Measurements from ENCODE around the gene CFAP74.

CFAP74 gene

DNA sequence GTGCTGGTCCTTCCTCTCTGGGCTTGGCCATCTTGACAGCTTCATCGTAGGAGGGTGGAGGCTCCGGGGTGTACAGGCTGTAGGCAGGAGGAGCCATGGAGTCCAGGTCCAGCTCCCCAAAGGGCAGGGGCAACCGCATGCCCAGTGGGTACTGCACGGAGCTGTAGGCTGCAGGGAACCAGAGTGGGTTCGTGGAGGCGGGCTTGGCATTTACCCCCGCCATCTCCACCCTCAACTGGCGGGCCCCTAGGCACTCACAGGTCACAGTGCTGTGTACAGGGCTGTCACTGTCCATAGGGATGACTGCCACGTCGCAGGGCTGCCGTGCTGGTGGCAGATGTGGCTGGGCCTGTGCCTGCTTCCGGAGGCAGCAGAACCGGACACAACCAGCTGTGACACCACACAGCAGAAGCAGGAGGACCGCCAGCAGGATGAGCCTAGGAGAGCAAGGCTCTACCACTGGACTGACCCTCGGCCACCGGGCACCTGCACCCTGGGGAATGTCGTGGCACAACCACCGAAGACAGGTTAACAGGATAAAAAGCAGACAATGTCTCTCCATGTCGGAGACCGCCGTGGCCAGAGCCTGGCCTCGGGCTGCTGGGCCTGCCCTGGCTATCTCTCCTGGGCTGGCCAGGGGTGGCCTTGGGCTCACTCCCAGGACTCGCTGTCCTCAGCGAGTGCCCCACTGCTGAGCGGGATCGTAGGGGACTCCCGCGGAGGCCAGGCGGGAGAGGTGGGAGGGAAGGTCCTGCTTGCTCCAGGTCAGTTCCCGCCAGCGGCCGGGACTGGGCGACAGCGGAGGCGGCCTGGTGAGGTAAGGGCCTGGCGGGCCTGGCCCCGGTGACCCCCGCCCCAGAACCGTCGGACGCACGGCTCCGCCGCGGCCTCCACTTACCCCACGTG is 85.3 kb downstream of the CFAP74 start:
- DNase-seq (ENCODE audit: low read depth in 2 of 2), result no peak

DNA sequence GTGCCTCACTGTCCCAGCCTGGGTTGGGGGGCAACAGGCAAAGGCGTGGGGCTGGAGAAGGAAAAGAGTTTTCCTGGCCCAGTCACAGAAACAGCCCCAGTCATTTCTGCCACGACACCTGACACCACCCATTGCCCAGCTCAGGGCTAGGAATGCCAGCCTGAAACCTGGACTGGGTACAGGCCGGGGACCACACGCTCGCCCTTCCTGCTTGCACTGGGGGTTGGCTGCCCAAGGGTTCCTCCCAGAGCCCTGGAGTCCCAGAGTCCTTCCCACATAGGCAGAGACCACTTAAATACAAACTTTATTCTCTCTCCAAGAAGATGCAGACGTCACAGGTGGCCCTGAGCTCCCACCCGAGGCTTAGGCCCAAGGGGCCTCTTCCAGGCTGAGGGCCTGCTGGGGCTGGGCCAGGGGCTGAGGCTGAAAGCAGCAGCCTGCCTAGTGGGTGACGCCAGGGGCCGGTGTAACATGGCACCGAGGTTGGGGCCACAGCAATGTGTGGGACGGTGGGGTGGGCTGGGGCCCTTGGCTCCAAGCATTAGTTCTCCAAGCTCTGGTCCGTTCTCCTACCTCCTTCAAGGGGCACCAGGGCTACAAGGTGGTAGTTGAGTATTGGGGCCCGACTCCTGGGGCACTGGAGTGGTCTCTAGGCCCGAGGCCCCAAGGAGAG is 86.1 kb downstream of the CFAP74 start:
- DNase-seq (ENCODE audit: low read depth in 2 of 2), result no peak

DNA sequence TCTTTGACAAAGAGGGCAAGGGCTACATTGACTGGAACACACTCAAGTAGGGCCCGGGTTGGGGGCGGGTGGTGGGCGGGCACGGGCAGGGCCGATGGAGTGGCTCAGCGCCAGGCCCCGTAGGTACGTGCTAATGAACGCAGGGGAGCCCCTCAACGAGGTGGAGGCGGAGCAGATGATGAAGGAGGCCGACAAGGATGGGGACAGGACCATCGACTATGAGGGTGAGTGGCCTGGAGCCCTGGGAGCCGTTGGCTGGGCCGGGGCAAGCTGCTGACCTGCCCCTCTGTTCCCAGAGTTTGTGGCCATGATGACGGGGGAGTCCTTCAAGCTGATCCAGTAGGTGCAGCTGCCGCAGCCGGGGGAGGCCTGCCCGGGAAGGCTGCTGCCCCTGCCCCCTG is 86.7 kb downstream of the CFAP74 start:
- DNase-seq (ENCODE audit: low read depth in 2 of 2), result no peak

DNA sequence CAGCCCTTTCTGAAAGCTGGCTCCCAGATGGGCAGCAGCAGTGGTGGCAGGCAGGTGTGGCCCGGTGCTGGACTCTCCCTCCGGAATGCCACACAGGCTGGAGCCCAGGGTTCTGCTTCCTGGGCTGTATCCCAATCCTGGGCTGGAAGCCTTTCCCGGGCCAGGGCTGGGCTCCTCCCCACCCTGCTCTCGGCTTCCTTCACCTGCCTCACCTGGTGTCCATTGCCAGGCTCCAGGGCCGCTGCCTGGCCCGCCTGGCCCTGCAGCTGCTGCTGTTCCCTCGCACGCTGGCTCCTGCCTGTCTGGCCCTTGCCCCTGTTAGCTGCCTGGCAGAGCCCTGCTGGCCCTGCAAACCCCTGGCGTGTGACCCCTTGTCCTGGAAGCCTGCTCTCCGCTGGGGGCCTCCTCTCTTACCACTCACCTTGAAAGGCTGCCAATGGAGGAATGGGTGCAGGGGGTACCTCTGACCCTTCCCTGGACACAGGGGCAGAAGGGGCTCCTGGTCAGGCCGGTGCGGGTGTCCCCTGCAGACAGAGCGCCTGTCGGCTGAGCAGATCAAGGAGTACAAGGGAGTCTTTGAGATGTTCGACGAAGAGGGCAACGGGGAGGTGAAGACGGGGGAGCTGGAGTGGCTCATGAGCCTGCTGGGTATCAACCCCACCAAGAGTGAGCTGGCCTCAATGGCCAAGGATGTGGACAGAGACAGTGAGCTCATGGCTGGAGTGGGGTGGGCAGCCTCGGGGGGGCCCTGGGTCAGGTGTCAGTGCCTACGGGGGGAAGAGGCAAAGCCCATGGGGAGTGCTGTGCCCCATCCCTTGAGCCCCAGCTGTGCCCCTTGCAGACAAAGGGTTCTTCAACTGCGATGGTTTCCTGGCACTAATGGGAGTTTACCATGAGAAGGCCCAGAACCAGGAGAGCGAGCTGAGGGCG is 87.4 kb downstream of the CFAP74 start:
- no peak for DNase-seq (ENCODE audit: low read depth in 2 of 2)

DNA sequence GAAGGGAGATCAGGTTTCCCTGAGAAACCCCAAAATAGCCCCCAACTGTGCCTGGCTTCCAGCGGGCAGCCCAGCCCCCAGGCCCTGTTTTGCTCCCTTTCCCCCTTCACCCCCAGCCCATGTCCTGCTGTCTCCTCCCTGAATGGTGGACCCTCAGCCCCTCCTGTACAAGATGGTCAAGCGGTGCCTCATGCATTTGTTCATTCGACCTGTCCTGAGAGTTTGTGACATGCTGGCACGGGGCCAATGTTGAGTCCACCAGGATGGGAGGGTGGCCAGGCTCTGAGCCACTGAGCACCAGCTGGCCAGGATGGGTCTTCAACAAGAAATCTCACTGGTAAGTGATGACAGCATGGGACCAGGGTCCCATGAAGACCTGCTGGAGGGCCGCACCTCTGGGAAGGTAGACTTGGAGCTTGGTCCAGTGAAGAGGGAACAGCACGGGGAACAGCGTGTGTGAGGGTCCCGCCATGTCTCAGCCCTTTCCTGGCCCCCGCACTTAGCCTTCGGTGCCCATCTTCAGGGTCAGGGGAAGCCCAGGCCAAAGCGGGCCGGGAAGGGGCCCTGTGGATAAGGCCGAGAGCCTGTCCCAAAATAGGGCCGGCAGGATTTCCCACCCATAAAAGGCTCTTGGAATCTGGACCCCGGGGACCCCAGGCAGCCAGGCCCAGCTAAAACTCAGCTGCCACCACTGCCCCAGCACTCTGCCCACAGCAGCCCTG is 88.5 kb downstream of the CFAP74 start, which contains the start of gene CALML6:
Gene CALML6 (plus strand): TSS at position 290 of the 722 bp plus-strand sequence. CDS start 21 bp downstream, at position 311.
- DNase-seq (ENCODE audit: low read depth in 2 of 2), result no peak

DNA sequence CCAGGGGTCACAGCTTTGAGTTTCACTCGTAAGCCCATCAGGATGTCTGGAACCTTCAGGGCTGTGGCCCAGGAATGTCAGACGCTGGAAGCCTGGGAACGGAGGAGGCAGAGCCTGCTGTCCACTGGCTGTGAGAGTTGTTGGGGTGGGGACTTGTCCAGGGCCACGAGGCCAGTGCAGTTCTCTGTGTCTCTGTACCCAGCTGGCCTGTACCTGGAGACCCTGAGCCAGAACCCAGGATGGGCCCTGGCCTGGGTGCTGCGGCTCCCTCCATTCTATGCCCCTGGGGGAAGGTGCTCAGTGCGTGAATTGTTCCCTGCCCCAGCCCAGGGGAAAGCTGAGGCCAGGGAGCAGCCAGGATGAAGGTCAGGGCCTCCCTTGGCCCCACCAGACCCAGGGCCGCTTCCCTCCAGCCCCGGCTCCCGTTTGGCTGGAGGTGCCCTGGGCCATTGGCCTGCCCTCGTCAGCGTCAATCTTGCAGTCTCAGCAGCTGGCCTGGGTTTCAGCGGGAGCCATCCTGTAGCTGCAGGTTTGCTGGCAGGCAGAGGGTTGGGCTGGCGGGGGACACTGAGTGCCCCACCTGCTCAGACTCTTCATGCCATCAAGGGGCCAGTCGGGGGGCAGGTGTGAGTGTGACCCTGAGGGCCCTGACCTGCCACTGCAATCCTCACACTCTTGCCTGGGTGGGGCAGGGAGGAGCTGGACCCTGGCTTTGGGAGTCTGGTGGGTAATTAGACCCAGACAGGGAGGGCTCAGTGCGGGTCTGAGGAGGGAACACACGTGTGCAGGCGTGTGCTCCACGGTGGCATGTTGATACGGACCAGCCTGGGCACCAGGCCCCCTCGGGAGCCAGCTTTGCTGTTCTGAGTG is 89.2 kb downstream of the CFAP74 start:
- no peak for DNase-seq (ENCODE audit: low read depth in 2 of 2)

DNA sequence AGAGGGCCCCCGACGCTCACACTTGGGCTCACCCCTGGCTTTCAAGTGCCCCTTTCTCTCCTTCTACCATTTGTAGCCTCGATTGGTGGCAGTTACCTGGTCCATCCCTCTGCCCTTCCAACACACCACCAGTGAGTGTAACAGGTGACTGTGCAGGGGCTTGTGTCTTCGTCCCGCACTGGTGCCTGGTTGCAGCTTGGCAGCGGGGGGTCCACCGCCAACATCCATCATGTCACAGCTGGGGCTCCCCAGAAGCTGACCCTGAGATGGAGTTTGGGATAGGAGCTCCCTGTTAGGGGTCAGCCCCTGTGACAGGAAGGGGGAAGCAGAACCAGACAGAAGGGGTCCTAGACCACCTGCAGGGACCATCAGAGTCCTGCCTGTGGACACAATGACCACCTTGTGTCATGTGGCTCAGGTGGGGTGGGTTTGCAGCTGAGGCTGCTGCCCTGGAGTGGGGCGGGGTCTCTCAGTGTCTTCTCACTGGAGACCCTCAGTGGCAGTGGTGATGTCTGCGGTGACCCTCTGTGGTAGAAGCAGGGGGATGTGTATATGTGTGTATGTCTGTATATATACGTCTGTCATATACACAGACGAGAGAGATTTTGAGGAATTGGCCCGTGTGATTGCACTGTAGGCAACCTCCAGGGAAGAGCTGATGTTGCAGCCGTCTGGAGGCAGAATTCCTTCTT is 92.1 kb downstream of the CFAP74 start:
- DNase-seq (ENCODE audit: low read depth in 2 of 2), result no peak

DNA sequence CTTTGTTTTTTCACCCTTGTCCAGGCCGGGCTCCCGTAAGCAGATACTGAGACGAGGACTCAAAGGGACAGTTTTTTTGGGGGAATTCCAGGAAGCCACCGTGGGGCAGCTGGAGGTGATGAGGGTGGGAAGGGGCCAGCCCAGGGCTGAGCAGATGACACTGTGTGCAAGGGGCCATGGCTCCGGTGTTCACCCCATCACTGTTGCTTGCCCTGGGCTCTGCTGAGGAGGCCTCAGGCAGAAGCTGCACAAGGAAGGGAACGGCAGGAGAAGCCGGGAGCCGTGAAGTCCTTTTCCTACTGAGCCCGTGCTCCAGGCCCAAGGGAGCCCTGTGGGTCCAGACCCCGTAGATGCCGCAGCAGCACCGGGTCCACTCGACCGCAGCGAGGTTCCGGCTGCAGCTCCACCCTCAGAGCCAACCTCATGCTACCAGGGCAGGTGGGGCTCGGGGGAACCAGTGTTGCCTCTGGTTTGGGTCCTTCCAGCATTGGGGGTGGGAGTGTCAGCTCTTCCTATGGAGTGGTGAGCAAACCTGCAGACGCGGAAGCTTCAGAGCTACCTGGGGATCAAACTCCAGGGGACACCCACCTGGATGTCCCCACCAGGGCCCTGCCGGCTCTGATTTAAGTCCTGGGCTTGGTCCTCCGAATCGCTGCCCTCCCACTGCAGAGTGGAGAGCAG is 92.8 kb downstream of the CFAP74 start:
- DNase-seq (ENCODE audit: low read depth in 2 of 2), result no peak

DNA sequence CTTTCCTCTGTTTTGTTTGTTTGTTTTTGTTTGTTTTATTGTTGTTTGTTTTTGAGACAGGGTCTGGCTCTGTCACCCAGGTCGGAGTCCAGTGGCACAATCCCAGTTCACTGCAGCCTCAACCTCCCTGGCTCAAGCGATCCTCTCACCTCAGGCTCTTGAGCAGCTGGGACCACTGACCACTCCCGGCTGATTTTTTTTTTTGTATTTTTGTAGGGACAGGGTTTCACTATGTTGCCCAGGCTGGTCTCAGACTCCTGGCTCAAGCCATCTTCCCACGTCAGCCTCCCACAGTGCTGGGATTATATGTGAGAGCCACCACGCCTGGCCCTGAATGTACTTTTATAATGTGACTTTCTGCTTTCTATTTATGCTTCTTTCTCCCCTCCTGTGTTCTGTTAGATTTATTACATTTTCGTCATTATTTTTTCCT is 93.5 kb downstream of the CFAP74 start:
- no peak for DNase-seq (ENCODE audit: low read depth in 2 of 2)

DNA sequence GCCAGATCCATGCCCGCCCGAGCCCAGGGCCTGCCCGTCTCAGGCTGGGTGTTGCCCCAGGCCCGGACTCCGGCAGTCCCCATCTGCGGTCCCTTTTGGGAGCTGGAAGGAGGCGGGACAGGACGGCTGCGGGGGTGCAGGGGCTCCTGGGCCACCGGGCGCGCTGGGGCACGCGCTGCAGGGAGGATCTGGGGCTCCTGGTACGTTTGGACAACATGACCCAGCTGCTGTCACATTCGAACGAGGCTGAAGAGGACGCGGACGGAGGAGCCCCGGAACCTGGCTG is 95.1 kb downstream of the CFAP74 start:
- DNase-seq (ENCODE audit: low read depth in 2 of 2), result no peak

DNA sequence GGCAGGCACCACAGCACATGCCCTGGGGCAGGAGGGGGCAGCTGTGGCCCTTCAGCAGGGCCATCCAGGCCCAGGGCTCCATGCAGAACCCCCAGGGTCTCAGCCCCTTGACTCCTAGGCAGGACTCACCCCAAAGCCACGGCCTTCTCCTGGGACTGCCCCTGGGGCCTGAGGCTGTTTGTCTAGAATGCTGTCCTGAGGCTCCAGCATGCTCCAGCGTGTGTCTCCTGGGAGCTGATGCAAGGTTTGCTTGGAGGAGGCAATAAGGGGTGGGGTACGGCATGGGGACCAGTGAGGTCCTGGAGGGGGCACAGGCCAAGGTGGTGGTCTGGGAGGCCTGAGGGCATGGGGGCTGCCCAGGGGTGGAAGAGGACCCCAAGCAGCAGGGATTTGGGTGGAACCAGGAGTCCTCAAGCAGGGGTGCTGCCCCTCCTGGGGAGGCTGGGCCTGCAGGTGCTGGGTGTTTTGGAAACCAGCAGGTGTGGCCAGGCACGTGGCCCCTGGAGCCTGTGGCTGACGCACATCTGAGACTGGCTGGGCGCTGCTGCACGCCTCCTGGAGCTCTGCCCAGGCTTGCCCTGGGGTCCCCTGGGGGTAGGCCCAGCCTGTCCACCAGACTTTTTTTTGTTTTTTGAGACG is 96.4 kb downstream of the CFAP74 start:
- DNase-seq (ENCODE audit: low read depth in 2 of 2), result no peak

DNA sequence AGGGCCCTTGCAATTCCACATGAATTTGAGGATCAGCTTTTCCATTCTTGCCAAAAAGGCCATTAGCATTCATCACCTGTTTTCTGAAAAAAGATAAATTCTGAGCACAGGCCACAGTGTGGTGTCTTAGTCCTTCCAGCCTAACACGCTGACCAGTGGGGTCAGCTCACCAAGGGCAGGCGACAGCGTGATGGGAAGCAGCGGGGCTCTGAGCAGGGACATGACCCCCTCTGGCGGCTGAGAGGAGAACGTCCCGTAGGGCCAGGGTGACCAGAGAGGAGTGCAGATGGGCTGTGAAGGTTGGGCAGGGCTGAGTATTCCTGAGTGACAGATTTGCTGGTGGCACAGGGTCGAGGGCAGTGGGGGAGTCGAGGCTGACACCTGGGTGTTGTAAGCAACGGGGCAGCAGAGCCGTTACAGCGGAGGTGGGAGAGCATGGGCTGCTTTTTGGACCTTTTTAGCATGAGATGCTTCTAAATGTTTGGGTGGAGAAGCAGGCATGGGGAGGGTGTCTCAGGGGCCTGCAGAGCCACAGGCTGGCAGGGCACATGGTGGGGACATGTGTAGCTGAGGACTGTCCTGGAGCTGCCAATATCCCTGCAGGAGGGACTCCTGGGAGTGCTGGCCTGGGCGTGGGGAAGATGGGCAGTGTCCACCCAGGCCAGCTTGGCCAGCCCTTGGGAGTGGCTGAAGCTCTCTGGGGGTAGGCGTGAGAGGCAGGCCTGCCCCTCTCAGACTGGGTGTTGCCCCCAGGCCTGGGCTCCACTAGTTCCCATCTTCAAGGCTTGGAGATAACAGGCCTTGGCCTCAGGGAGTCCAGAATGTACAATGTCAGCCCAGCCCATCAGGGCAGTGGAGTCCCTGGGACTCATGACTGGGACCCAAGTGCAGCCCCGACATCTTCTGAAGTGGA is 97.1 kb downstream of the CFAP74 start:
- DNase-seq (ENCODE audit: low read depth in 2 of 2), result peak; percentile 20 to 23

DNA sequence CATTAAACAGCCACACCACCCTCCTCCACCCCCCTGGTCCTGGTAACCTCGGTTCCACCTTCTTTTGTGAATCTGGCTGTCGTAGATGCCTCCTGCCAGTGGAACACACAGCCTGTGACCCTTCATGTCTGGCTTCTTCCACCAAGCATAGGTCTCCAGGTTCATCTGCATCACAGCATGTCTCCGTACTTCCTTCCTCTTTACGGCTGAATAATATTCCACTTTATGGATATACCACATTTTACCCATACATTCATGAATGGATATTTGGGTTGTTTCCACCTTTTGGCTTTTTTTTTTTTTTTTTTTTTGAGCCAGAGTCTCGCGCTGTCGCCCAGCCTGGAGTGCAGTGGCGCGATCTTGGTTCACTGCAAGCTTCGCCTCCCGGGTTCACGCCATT is 100.4 kb downstream of the CFAP74 start:
- DNase-seq (ENCODE audit: low read depth in 2 of 2), result no peak

DNA sequence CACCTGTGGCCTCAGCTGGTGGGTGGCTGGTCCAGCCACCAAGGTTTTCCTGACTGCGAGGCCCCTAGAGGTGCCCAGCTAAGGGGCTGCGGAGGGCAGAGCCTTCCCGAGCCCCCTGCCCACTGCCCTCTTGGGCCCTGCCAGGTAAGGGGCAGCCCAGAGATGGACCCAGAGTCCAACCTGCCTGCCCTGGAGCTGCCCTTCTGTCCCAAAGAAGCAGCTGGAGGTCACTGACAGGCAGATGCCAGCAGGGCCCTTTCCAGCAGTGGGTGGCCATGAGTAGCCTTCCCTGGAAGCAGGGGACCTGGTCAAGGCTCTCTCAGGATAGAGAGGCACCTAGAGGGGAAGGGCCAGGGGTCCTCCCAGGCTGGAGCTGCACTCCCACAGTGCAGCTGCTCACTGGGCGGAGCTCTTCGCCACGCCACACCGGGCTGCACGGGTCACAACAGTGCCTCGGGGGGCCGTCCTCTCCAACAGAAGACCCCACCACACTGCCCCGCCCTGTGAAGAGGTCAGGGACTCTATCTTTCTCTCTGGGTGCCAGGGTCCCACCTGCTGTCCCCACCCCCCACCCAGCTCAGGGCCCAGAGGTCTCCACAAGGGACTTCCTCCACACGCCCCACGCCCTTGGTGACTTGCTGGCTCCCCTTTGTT is 101.8 kb downstream of the CFAP74 start:
- no peak for DNase-seq (ENCODE audit: low read depth in 2 of 2)

DNA sequence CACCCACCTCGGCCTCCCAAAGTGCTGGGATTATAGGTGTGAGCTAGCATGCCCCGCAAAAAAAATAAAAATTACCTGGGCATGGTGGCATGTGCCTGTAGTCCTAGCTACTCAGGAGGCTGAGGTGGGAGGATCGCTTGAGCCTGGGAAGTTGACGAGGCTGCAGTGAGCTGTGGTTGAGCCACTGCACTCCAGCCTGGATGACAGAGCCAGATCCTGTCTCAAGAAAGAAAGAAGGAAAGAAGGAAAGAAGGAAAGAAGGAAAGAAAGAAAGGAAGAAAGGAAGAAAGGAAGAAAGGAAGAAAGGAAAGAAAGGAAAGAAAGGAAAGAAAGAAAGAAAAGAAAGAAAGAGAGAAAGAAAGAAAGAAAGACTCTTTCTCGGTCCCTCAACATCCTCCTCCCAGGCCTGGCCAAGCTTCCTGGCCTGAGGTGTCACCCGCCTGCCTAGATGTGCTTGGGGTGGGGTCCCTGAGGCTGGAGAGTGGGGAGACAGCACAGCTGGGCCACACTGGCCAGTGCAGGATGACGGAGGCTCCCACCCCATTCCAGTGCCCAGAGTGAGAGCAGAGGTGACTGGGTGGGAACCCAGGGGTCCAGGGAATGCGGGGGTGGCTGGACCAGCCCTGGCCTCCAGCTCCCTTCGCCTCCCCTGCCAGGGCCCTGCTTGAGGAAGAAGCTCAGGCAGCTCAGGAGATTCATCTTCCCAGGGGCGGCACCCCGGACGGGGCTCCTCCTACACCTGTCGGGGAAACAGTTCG is 102.5 kb downstream of the CFAP74 start:
- DNase-seq (ENCODE audit: low read depth in 2 of 2), result no peak

DNA sequence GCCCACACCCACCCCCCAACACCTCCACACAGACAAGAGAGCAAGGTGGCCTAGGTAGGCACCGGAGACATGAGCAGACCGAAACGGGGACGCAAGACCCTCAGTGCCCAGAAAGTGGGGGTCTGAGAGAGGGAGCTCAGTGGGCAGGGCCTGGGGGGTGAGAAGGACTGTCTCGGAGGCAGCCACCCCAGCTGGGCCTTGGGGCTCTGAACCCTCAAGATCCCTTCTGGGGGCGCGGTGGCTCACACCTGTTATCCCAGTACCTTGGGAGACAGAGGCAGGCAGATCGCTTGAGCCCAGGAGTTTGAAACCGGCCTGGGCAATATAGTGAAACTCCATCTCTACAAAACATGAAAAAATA is 103.6 kb downstream of the CFAP74 start:
- no peak for DNase-seq (ENCODE audit: low read depth in 2 of 2)
